Neural progenitor cell (in vitro differentiated cells): ENCODE measurements around the gene ISOC1.

ENCODE experiments used
- EZH2 ChIP-seq: fragments of 200-600 bp; sonication (generic); IDR thresholded peaks from 2 replicates; pipeline ENCODE4 v1.6.1; 2017; ENCODE audit warnings: antibody characterized with exemption, mild to moderate bottlenecking, moderate library complexity
- TF ChIP-seq, protein P1 (sequence below): fragments of 200-600 bp; sonication (generic); IDR thresholded peaks from 2 replicates; pipeline ENCODE4 v1.5.1; 2017; ENCODE audit warnings: antibody characterized with exemption, mild to moderate bottlenecking

DNA sequence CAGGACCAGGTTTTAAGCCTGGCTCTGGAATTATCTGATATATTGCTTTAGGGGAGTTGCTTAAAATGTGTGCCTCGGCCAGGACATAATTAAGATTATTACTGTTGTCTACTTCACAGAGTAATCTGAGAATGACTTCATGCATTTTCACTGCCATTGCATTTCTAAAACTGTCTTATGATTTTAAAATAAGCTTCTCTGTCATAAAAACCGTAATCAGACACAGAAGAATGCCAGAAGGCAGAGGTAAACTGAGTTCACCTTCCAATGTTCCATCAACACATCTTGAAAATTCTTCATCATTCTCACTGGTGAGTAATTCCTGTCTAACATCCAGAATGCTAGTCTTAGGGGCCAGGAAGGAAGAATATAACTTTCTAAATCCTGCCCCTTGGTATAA is 47.1 kb downstream of the ISOC1 start:
- TF ChIP-seq, protein P1, sequence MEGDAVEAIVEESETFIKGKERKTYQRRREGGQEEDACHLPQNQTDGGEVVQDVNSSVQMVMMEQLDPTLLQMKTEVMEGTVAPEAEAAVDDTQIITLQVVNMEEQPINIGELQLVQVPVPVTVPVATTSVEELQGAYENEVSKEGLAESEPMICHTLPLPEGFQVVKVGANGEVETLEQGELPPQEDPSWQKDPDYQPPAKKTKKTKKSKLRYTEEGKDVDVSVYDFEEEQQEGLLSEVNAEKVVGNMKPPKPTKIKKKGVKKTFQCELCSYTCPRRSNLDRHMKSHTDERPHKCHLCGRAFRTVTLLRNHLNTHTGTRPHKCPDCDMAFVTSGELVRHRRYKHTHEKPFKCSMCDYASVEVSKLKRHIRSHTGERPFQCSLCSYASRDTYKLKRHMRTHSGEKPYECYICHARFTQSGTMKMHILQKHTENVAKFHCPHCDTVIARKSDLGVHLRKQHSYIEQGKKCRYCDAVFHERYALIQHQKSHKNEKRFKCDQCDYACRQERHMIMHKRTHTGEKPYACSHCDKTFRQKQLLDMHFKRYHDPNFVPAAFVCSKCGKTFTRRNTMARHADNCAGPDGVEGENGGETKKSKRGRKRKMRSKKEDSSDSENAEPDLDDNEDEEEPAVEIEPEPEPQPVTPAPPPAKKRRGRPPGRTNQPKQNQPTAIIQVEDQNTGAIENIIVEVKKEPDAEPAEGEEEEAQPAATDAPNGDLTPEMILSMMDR = no peak
- no peak for TF ChIP-seq EZH2
